Ishikawa (cell line): ENCODE results near the gene CNTD1.

Experiments
- CEBPB ChIP-seq: IDR thresholded peaks from 2 replicates; pipeline ENCODE4 v1.6.1; 2012
- CREB1 ChIP-seq: IDR thresholded peaks from 2 replicates; pipeline ENCODE4 v1.6.1; 2012; ENCODE audit warnings: low read depth
- EGR1 ChIP-seq: IDR thresholded peaks from 2 replicates; pipeline ENCODE4 v1.6.1; 2012
- EP300 ChIP-seq: IDR thresholded peaks from 2 replicates; pipeline ENCODE4 v1.6.1; 2012; ENCODE audit warnings: borderline replicate concordance
- FOXM1 ChIP-seq: IDR thresholded peaks from 2 replicates; pipeline ENCODE4 v1.6.1; 2012; ENCODE audit warnings: low read depth, borderline replicate concordance
- MAX ChIP-seq: IDR thresholded peaks from 2 replicates; pipeline ENCODE4 v1.6.1; 2012
- NFIC ChIP-seq: IDR thresholded peaks from 2 replicates; pipeline ENCODE4 v1.6.1; 2012
- RAD21 ChIP-seq: IDR thresholded peaks from 2 replicates; pipeline ENCODE4 v1.6.1; 2012; ENCODE audit warnings: low read depth
- REST ChIP-seq: IDR thresholded peaks from 2 replicates; pipeline ENCODE4 v1.6.1; 2012; ENCODE audit warnings: low read depth, mild to moderate bottlenecking
- TAF1 ChIP-seq: IDR thresholded peaks from 2 replicates; pipeline ENCODE4 v1.6.1; 2012; ENCODE audit warnings: low read depth, mild to moderate bottlenecking
- TCF12 ChIP-seq: IDR thresholded peaks from 2 replicates; pipeline ENCODE4 v1.6.1; 2012; ENCODE audit warnings: low read depth
- TEAD4 ChIP-seq: IDR thresholded peaks from 2 replicates; pipeline ENCODE4 v1.6.1; 2012
- USF1 ChIP-seq: IDR thresholded peaks from 2 replicates; pipeline ENCODE4 v1.6.1; 2012
- YY1 ChIP-seq: IDR thresholded peaks from 2 replicates; pipeline ENCODE4 v1.6.1; 2012; ENCODE audit warnings: low read depth
- ZBTB7A ChIP-seq: IDR thresholded peaks from 2 replicates; pipeline ENCODE4 v1.6.1; 2012; ENCODE audit warnings: low read depth

The CNTD1 gene

GRCh38 chr17:42809250-42809649, 10.6 kb downstream of the CNTD1 start:
- TF ChIP-seq FOXM1 (no peak), ZBTB7A (no peak), EP300 (no peak), USF1 (no peak), CREB1 (no peak), TAF1 (no peak), RAD21 (no peak), EGR1 (no peak), MAX (no peak), CEBPB (no peak), YY1 (no peak), TCF12 (no peak), REST (no peak), NFIC (no peak), TEAD4 (no peak)

- TF ChIP-seq USF1 (no peak), CREB1 (no peak), EP300 (no peak), ZBTB7A (no peak), MAX (no peak), TEAD4 (no peak), TAF1 (no peak), RAD21 (no peak), EGR1 (no peak), REST (no peak), FOXM1 (no peak), TCF12 (no peak), YY1 (no peak), NFIC (no peak), CEBPB (no peak)
Measured at GRCh38 chr17:42814633-42815399, 16.2 kb downstream of the CNTD1 start.

GRCh38 chr17:42817866-42818265, 19.2 kb downstream of the CNTD1 start:
- no peak for TF ChIP-seq TAF1
- TF ChIP-seq CREB1, result no peak
- TF ChIP-seq CEBPB, result no peak
- no peak for TF ChIP-seq FOXM1
- TF ChIP-seq EP300, result no peak
- no peak for TF ChIP-seq USF1
- TF ChIP-seq TEAD4, result no peak
- no peak for TF ChIP-seq NFIC
- TF ChIP-seq RAD21, result no peak
- no peak for TF ChIP-seq ZBTB7A
- no peak for TF ChIP-seq MAX
- TF ChIP-seq EGR1, result no peak
- no peak for TF ChIP-seq REST
- TF ChIP-seq TCF12, result no peak
- TF ChIP-seq YY1, result no peak
